ENCODE measurements around the gene TMEM151B. TPM values are rescaled to one million over a fixed set of nuclear protein-coding genes. Genes with fewer than 3 reads are reported as not detected.

The TMEM151B gene
- total RNA-seq, 4 donors from 2014 or later, result 0.27 to 0.69 TPM; not detected in 2

DNA sequence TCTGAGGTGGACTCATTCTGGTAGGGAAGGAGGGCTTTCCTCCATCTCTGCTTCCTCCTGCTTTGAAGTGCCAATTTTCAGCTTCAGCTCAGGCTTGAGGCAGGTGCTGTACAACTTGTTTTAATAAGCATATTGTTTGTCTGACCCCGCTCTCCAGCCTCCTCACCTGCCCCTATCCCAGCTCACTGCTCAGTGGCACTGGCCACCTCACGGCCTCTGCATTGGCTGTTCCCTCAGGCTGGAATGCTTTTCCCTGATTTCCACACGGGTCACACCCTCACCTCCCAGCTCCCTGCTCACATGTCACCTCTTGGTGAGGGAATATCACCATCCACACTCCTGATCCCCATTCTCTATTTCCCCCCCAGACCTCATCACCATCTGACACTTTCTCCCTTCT lies 28.6 kb downstream of the TMEM151B start:
- TF ChIP-seq POLR2AphosphoS5 (IDR thresholded peaks at IDR 0.05) (no peak), POLR2A (IDR thresholded peaks at IDR 0.05) (no peak), EP300 (IDR thresholded peaks at IDR 0.05) (no peak)
- TF ChIP-seq, protein P1, sequence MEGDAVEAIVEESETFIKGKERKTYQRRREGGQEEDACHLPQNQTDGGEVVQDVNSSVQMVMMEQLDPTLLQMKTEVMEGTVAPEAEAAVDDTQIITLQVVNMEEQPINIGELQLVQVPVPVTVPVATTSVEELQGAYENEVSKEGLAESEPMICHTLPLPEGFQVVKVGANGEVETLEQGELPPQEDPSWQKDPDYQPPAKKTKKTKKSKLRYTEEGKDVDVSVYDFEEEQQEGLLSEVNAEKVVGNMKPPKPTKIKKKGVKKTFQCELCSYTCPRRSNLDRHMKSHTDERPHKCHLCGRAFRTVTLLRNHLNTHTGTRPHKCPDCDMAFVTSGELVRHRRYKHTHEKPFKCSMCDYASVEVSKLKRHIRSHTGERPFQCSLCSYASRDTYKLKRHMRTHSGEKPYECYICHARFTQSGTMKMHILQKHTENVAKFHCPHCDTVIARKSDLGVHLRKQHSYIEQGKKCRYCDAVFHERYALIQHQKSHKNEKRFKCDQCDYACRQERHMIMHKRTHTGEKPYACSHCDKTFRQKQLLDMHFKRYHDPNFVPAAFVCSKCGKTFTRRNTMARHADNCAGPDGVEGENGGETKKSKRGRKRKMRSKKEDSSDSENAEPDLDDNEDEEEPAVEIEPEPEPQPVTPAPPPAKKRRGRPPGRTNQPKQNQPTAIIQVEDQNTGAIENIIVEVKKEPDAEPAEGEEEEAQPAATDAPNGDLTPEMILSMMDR (IDR thresholded peaks at IDR 0.05), result no peak
- Histone ChIP-seq H3K4me1 (peaks cover 0 to 17% (median 12%) of the 10 kb centered on the region in 3 donors), H3K27me3 (peaks cover 44% of the 10 kb centered on the region), H3K36me3 (peaks cover 0 to 39% of the 10 kb centered on the region in 2 donors), H3K27ac (no peak overlapping the region), H3K4me3 (no peak overlapping the region), H3K9me3 (no peaks in the 10 kb centered on the region)
- WGBS, 2 donors (ENCODE audit: low coverage in 1 of 2), result 50 to 76% methylated on average over 1 to 2 of the region's 3 CpGs
- ATAC-seq, result no peak

DNA sequence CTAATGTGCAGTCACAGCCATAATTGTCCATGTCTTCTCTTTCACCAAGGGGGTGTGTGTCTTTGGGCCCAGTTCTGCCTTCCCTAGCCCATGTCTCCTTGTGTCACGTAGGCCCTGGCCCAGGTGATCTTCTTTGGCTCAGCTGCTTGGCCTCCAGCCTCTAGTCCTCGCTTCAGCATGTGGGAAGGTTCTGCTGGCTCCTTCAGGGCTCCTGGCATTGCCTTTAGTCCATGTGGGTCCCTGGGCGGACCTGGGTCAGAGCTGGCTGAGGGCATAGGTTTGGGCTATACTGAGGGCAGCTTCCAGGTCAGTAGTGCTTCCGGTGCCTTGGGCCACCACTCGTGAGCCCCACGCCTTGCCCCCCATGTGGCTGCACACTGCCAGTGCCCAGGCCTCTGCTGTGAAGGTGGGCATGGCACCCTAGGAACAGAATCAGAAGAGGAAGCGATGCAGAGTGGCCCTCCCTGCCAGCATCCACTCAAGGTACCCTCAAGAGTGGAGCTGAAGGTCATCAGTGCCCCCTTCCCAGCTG lies 30.1 kb downstream of the TMEM151B start:
- H3K36me3 ChIP-seq, result peaks cover 0 to 54% of the 10 kb centered on the region in 2 donors
- ATAC-seq, result no peak
- peaks cover 0 to 17% (median 12%) of the 10 kb centered on the region in 3 donors for H3K4me1 ChIP-seq
- peaks cover 29% of the 10 kb centered on the region for H3K27me3 ChIP-seq
- H3K27ac ChIP-seq, result no peak overlapping the region
- TF ChIP-seq EP300 (IDR thresholded peaks at IDR 0.05) (no peak), POLR2A (IDR thresholded peaks at IDR 0.05) (no peak), POLR2AphosphoS5 (IDR thresholded peaks at IDR 0.05) (no peak)
- TF ChIP-seq, protein P1 (IDR thresholded peaks at IDR 0.05), result no peak
- H3K4me3 ChIP-seq, result no peak overlapping the region
- WGBS, 2 donors (ENCODE audit: low coverage in 1 of 2), result 0 to 100% methylated on average over 1 of the region's 7 CpGs
- no peaks in the 10 kb centered on the region for H3K9me3 ChIP-seq

DNA sequence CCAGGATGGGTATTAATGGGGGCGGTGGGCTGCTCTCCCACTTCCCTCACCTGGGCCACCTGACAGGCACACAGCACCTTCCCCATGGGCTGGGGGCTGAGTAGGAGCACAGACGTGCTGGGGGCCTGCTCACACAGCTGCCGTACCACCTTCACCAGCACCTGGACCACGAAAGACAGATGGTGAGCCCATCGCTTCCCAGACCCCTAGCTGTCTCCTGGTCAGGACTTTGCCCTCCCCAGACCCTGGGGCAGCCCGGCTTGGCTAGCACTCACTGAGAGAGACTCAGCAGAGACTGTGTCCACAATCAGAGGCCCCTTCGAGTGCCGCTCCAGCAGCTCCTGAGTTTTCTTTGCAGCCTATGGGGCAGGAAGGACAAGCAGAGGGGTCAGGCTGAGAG lies 30.9 kb downstream of the TMEM151B start:
- Histone ChIP-seq H3K9me3 (no peaks in the 10 kb centered on the region), H3K4me3 (no peak overlapping the region), H3K27me3 (peaks cover 22% of the 10 kb centered on the region), H3K36me3 (peaks cover 0 to 61% of the 10 kb centered on the region in 2 donors), H3K4me1 (peaks cover 0 to 17% (median 12%) of the 10 kb centered on the region in 3 donors), H3K27ac (no peak overlapping the region)
- TF ChIP-seq, protein P1 (IDR thresholded peaks at IDR 0.05), result no peak
- no peak for TF ChIP-seq POLR2AphosphoS5 (IDR thresholded peaks at IDR 0.05)
- no peak for TF ChIP-seq POLR2A (IDR thresholded peaks at IDR 0.05)
- no peak for TF ChIP-seq EP300 (IDR thresholded peaks at IDR 0.05)
- WGBS, 2 donors (ENCODE audit: low coverage in 1 of 2), result 79% methylated on average over 3 of the region's 8 CpGs; no CpG with 5 or more reads in 1 of the 2 donors
- ATAC-seq, result no peak

DNA sequence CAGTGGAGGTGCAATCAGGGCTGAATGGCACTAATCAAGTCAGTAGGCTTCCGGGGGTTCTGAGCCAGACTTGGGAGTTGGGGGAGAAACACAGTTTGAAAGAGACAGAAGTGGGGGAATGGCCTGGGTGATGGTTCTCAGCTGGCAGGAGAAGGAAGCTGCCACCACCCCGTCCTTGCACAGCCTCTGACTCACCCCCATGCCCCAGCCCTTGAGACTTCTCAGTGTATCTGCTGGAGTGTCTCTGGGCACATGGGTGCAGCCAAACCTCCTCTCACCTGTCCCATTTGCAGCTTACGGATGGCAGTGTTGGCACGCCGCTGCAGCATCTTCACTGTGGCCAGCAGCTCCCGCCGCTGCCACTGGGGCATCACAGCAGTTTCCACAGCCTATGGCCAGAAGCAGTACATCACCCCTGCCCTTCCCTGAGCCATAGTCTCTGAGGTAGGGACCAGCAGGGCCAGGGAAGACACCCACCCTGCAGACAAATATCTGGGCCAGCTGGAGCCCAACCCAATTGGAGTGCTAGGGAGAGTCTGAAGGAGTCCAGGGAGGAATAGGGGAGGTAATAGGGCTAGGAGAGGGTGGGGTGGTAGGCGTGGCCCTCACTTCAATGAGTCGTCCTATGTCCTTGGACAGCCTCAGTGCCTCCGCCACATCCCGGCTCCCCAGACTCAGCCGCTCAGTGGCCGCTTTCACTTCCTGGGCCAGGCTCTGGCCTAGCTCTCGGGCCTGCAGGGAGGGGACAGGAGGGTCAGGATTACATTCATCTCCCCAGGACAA lies 31.7 kb downstream of the TMEM151B start:
- peaks cover 0 to 70% of the 10 kb centered on the region in 2 donors for H3K36me3 ChIP-seq
- H3K4me3 ChIP-seq, result no peak overlapping the region
- 65 to 74% methylated on average over 2 to 8 of the region's 14 CpGs for WGBS, 2 donors (ENCODE audit: low coverage in 1 of 2)
- peaks cover 13% of the 10 kb centered on the region for H3K27me3 ChIP-seq
- no peak for TF ChIP-seq POLR2A (IDR thresholded peaks at IDR 0.05)
- TF ChIP-seq, protein P1 (IDR thresholded peaks at IDR 0.05), result no peak
- no peak for TF ChIP-seq EP300 (IDR thresholded peaks at IDR 0.05)
- TF ChIP-seq POLR2AphosphoS5 (IDR thresholded peaks at IDR 0.05), result no peak
- H3K27ac ChIP-seq, result no peak overlapping the region
- peaks cover 0 to 13% (median 11%) of the 10 kb centered on the region in 3 donors for H3K4me1 ChIP-seq
- no peaks in the 10 kb centered on the region for H3K9me3 ChIP-seq
- no peak for ATAC-seq
